NCI-H510A (cell line): Measurements from ENCODE around the gene EEF1A1.

Source experiments
- DNase-seq: peaks from one replicate; lab custom pipeline; 2025; lab: John Stamatoyannopoulos, UW

The EEF1A1 gene

GRCh38 chr6:73505142-73505541 lies 15.7 kb downstream of the EEF1A1 start:
- DNase-seq: no peak

GRCh38 chr6:73504160-73504559 lies 16.7 kb downstream of the EEF1A1 start:
- DNase-seq: no peak

DNA sequence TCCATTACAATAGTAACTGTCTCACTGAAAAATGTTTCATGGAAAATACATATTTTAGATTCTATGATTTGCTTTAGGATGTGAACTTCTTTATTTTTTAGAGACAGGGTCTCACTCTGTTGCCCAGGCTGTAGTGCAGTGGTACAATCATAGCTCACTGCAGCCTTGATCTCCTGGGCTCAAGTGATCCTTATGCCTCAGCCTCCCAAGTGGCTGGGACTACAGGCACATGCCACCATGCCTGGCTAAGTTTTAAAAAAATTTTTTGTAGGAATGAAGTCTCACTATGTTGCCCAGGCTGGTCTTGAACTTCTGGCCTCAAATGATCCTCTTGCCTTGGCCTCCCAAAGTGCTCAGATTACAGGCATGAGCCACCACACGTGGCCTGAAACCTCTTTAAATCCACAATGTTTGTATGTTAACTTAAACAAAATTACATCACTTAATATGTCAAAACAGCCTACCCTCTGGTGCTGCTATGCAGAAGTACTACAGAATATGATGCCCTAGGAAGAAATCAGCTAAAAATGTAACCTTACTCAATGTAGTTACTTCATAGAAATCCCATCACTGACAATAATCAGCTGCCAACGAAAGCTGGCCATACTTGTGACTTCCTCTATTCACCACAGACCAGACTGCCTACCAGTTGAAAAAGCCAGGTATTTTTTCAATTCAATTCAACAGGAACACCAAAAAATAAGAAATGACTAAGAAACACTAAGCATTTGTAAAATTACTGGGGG lies 17.6 kb downstream of the EEF1A1 start:
- DNase-seq: no peak

GRCh38 chr6:73497915-73498314 lies 22.9 kb downstream of the EEF1A1 start:
- DNase-seq: no peak

GRCh38 chr6:73491377-73491776 lies 29.5 kb downstream of the EEF1A1 start:
- no peak for DNase-seq

DNA sequence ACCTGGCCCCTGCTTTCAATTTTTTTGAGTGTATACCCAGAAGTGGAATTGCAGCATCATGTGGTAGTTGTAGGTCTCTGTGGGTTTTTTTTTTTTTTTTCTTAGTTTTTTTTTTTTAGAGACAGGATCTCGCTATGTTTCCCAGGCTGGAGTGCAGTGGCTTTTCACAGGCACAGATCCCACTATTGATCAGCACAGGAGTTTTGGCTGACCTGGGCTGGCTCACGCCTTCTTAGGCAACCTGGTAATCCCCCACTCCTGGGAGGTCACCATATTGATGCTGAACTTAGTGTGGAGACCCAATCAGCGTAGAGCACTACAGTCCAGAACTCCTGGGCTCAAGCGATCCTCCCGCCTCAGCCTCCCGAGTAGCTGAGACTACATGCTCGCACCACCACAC lies 33.4 kb downstream of the EEF1A1 start:
- no peak for DNase-seq

DNA sequence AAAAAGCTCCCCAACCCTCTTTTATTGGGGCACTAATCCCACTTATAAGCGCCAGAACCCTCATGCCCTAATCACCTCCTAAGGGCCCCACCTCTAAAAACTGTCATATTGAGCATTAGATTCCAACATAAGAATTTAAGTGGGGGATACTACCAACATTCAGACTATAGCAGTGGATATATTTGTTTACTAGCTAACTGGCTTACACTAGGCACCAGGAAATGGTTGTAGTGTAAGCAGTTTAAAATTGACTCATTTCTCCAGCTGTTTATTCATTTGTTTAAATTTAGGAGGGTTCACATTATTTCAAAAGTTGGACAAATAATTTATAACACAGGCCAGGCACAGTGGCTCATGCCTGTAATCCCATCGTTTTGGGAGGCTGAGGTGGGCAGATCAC lies 36.4 kb downstream of the EEF1A1 start:
- no peak for DNase-seq

DNA sequence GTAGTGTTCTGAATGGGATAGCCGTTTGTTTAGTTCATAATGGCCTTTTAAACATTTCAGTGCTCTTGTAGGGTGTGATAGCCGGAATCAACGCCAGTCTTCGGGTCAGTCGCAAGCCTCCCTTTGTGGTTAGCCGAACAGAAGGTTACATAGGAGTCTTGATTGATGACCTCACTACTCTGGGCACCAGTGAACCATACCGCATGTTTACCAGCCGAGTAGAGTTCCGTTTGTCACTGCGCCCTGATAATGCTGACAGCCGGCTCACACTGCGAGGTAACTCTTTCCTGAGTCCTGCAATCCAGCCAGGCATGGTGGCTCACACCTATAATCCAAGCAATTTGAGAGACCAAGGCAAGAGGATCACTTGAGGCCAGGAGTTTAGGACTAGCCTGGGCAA lies 38.9 kb downstream of the EEF1A1 start:
- no peak for DNase-seq

DNA sequence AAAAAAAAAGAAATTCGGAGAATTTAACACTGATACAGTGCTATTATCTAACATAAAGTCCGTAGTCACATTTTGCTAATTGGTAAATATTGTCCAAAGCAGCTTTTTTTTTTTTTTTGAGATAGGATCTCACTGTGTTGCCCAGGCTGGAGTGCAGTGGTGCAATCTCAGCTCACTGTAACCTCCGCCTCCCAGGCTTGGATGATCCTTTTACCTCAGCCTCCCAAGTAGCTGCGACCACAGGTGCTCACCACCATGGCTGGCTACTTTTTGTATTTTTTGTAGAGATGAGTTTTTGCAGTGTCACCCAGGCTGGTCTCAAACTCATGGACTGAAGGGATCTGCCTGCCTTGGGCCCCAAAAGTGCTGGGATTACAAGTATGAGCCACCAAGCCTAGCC lies 43.4 kb downstream of the EEF1A1 start:
- DNase-seq: no peak

DNA sequence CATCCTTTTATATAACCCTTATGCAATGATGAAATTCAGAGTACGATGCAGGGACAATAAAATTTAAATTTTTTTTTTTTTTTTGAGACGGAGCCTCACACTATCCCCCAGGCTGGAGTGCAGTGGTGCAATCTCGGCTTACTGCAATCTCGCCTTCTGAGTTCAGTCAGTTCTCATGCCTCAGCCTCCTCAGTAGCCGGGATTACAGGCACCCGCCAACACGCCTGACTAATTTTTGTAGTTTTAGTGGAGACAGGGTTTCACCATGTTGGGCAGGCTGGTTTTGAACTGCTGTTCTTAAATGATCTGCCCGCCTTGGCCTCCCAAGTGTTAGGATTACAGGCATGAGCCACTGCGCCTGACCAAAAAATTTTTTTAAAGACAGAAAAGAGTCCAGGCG lies 44.1 kb downstream of the EEF1A1 start:
- DNase-seq: no peak

- DNase-seq: no peak
These were observed 49.0 kb downstream of the EEF1A1 start for GRCh38 chr6:73471686-73472290.
